Amniotic stem cell (primary cell): ENCODE results near the gene RALA.

Experiments
- DNase-seq: peaks from one replicate; lab custom pipeline; 2025; lab: John Stamatoyannopoulos, UW

Gene RALA, protein sequence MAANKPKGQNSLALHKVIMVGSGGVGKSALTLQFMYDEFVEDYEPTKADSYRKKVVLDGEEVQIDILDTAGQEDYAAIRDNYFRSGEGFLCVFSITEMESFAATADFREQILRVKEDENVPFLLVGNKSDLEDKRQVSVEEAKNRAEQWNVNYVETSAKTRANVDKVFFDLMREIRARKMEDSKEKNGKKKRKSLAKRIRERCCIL

DNA sequence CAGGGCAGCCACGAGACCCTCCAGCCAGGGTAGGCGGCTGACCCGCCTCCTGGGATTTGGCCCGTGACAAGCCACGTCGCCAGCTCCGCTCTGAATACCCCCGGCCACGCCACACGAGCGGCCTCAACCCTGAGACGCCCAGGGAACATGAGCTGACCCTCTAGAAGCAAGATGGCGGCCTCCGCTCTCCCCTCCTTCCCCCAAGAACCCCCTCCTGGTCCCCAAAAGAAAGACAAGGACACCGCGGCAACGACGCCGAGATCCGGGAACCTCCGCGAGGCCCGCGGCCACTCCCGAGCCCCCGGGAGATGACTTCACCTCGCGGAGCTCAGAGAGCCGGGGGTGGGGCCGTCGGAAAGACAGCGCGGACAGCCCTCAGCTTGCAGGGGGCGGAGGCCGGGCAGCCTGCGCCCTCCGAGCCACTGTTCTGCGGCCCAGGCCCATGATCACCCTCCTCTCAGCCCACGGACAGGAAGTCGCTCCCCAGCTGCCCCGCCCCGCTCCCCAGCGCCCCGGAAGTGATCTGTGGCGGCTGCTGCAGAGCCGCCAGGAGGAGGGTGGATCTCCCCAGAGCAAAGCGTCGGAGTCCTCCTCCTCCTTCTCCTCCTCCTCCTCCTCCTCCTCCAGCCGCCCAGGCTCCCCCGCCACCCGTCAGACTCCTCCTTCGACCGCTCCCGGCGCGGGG lies at the start of gene RALA:
RALA (plus strand) TSS at position 526 of the 685 bp plus-strand sequence. CDS start 63,096 bp downstream, outside the sequence.
- peak; percentile 78 for DNase-seq

DNA sequence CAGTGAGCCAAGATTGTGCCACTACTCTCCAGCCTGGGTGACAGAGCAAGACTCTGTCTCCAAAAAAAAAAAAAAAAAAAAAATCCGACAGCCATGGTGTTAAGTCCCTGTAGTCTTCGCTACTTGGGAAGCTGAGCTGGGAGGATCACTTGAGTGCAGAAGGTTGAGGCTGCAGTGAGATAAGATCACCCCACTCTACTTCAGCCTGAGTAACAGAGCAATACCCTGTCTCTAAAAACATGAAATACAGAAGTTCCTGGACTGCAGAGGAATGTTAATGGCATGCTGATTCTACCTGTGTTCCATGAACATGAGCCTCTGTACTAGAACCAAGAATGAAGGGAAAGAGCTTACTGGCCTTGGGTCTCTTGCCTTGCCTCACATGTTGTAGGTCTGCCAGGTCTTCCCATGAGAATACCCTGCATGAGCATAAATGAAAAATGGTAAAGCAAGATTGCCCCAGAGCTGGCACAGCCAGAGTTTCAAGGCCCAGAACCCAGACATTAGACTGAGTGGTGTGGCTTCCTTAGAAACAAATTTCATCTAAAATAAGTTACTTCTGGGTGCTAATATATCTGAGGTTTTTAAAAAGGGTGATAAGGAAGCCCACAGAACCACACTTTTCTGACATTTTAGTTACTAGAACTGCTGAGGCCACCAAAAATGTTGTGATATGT lies 48.6 kb upstream of the RALA start:
- DNase-seq, result no peak

DNA sequence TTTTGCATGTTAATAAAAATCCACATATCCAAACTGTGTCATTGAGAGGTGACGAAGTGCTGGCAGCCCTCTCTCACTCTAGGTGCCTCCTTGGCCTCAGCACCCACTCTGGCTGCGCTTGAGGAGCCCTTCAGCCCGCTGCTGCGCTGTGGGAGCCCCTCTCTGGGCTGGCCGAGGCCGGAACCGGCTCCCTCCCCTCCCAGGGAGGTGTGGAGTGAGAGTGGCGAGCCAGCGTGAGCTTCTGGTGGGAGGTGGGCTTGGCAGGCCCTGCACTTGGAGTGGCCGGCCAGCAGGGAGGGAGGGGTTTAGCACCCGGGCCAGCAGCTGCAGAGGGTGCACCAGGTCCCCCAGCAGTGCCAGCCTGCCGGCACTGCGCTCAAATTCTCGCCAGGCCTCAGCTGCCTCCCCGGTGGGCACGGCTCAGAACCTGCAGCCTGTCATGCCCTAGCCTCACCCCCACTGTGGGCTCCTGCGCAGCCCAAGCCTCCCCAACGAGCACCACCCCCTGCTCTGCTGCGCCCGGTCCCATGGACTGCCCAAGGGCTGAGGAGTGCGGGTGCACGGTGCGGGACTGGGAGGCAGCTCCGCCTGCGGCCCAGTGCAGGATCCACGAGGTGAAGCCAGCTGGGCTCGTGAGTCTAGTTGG lies 46.0 kb upstream of the RALA start:
- DNase-seq, result no peak

DNA sequence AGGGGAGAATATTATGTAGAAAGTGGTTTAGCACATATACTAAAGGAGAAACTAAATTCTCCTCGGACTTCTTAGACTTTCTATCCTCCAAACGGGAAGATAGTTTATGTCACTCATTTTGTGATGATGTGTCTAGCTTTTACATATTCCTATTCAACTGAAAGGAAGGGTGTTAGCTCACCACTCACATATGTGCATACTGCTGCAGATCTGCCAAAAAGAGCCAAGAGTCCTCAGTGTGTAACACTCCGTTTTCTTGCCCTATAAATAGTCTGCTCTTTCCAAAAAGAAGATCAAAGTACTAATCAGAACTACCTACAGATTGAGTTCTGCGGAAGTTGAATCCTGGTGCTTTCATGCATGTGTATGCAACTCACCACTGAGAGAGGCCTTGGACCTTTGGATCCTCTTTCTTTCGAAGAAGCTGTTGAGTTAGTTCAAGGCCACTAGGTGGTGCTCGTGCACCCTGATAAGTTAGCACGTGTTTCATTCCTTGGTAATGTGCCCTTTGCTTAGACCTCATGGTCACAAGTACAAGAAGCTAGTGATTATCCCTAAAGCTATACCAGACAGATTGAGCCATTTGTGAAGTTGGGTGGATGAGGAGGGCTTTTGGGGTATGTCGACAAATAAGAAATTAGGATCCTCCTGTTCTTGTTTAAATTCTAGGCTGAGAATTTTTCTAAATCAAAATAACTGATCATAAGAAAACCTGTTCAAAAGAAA lies 43.1 kb upstream of the RALA start:
- peak; percentile 76 for DNase-seq

DNA sequence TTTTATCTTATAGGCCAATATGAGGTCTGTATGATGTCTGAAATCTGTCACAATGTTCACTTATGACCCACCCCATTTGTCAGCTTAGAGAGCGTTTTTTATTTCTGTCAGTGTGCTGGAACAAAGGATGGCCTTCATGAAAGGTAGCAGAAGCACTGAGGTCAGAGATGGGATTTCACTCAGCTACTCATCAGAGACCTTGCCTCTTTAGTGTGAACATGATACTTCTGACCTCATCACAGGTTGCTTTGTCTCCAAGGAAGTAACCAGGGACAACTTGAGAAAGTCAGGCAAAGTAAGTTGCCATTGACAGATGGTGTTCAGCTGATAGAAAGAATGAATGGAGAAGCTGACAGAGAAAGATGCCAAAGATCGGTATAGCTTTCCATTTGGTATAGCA lies 40.8 kb upstream of the RALA start:
- no peak for DNase-seq

DNA sequence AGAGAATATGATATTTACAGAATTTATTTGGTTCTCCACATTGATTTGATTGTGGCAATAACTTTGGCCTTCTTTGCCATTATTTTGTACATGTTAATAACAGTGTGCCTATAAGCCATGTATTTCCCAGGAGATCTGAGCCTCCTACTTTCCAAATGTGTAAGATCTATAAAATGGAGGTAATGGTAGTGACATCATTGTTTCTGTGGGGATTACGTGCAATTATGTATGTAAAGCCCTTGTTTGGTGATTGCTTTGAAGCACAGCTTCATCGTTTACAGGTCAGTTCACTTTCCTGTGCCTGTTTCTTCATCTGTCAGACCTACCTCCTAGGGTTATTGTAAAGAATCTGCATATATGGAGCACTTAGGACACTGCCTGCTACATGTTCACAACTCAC lies 39.8 kb upstream of the RALA start:
- DNase-seq, result no peak

DNA sequence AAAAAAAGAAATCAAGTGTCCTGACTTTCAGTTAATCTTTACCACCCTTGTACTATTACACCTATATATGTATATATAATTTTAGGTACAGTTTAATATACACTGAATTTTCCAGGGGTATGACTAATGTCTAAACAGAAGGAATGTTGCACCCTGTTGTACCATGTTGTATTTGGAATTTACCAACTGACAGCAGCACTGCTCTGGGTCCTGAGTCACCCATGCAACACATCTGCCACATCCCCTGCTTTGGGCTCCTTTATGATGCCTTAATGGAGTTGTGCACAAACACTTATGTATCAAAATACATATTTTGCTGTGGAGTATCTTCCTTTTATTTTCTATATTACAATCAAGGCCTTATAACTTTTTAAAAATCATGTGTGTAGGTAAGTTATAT lies 36.0 kb upstream of the RALA start:
- no peak for DNase-seq

DNA sequence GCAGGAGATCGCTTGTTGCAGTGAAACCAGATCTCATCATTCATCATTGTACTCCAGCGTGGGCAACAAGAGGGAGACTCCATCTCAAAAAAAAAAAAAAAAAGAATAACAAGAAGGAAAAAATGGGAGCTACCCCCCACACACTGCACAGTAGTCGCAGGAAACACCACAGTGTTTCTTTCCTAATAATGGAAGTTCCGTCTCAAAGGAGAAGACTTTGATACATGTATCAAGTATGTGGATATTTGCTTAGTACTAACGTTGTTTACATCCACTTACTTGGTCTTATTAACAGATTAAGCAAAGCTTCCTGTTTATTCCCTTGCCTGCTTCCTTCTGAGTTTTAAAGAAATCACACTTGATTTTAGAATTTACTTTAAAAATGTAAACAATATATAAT lies 35.0 kb upstream of the RALA start:
- no peak for DNase-seq

DNA sequence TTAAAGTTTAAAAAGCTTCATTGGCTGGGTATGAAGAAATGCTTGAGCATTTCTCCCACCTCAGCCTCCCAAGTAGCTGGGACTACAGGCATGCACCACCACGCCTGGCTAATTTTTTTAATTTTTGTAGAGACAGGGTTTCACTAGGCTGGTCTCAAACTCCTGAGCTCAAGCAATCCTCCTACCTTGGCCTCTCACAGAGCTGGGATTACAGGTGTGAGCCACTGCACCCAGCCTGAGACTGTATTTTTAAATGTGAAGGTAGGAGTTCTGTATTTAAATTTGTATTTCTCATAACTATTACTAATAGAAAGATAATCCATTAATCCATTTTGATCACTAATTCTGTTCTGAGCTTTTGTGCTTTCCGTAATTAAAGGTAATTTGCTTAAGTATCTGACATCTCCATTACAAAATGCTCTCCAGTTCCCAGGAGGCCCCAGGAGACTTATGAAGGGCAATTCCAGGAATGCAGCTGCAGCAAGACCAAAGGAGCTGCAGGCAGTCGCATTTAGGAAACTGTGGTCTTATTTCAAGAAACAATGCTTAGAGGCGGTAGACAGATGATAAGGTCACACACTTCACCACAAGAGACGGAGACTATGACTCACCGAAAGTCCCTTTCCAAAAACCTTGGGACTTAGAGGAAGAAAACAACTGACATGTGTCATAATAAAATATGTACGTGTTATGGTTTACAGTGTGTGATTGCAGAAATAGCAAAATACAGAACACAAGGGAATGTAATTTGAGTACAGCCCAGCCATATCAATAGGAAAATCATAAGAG lies 33.9 kb upstream of the RALA start:
- DNase-seq, result no peak

DNA sequence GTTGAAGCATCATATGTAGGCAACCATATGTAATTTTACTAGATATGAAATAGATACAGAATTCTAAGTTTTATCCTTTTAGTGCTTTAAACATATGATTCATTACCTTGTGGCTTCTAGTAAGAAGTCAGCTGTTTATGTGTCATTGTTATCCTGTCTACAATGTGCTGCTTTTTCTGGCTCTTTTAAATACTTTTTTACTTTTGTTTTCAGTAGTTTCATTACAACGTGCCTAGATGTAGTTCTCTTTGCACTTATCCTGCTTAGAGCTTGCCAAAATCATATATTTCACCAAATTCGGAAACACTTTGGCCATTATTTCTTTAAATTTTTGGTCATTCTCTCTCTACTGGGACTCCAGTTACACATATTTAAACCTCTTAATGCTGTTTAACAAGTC lies 30.8 kb upstream of the RALA start:
- DNase-seq, result no peak

DNA sequence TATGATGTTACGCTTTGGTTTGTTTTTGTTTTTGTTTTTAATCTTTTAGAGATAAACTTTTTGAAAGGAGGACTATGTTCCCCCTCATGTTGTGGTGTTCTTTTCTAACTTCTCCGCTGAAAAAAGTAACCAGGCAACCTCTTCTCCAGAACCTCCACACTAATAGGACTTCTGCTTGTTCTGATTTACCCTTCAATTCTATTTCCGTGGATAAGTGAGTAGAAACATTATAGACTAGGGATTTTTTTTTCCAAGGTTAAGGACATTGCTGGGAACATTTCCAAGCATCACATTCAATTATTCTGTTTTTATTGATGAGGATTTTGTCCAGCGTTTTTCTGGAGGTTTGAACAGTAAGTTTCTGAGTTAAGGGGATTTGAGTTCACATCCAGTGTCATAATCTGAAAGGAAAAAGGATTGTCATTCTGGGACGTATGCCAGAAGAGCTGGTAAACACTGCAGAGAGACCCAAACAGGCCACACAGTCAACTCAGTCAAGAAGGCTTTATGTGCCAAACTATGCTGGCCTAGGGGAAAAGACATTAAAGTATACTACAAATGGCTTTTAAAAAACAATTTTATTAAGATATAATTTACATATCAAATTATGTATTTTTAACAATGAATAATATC lies 28.3 kb upstream of the RALA start:
- DNase-seq, result no peak

DNA sequence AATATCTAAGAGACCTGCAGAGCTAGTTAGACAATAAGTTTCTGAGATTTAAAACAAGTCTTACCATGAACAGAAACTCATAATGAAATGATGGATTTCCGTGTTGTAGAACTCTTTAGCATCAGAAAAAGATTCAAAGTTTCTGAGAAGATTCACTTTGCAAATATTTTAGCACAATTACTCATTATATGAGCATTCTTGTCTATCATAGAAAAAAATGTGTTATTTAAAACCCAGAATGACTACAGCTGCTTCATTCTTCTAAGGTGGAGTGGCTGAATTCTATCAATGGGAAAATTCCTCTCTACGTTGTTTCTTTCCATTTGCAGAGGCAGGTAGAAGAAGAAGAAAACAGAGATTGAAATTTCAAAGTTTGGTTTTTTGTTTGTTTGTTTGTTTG lies 21.0 kb upstream of the RALA start:
- DNase-seq, result no peak

DNA sequence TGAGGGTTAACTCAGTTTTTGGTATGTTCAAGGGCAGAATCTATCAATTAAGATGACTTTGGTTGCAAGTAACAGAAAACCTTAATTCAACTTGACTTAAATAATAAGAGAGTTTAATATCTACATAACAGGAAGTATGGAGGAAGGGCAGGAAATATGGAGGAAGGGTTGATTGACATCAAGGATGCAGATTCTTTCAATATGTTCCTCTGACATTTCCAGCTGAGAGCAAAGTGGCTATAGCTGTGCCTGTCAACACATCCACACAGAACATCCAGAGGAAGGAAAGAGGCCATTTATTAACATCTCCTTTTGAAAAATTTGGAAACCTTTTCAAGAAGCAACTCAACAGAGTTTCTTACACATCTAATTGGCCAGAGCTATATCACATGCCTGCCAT lies 19.4 kb upstream of the RALA start:
- DNase-seq, result no peak

DNA sequence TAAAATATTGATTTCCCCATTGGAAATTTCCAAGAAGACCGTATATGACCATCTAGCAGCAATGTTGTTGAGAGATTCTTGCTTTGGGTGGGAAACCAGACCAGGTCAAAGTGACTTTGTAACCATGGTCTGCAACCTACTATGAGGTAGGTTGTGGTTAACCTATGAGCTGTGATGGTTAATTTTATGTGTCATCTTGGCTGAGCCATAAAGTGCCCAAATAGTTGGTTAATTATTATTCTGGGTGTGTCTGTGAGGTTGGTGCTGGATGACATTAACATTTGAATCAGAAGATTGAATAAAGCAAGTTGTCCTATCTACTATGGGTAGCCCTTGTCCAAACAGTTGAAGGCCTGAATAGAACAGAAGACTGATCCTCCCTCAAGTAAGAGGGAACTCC lies 18.3 kb upstream of the RALA start:
- no peak for DNase-seq

DNA sequence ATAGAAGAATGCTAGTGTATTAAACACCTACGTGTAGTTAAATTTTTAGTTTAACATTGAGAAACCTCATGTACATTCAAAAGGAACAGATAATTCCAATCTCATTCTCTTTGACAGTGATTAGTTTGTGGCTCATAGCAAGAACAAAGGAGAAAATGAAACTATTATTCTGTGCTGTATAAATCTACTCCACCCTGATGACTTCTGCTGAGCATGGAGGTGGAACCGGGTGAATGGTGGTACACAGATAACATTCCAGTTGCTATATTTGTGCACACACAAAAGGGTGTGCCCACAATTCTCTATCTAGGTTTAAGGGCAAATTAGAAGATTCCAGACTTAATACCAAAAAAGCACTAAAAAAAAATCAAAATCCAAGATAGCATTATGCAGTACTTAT lies 17.0 kb upstream of the RALA start:
- no peak for DNase-seq

DNA sequence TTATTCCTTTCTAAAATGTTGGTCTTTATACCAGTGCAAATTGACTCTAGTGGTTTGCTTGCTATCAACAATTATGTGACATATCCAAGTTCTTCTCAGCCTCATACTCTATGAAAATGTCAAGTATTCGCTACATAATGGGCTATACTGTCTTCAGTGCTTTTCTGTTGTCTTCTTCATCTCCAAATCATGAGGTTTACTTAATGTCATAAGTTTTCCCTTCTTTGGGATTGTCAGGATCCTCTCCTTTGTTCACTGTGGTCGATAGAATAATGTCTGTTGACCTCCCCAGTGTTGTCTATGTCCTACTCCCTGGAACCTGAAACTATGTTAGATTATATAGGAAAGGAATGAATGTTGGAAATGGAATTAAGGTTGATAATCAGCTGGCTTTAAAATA lies 16.4 kb upstream of the RALA start:
- no peak for DNase-seq

DNA sequence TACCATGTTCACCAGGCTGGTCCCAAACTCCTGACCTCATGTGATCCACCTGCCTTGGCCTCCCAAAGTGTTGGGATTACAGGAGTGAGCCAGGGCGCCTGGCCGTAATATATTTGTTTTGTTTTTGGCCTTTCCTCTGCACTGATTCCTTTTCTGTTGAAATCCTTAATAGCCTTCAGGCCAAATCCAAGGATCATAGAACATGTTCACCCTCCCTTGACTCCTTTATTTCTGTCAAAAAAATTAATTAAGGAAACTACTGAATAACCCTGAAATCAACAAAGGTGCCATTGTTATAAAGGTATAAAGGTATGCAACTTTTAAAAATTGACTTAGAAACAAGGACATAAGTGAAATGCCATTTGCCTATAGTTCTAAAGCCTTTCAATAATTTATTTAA lies 15.5 kb upstream of the RALA start:
- no peak for DNase-seq

DNA sequence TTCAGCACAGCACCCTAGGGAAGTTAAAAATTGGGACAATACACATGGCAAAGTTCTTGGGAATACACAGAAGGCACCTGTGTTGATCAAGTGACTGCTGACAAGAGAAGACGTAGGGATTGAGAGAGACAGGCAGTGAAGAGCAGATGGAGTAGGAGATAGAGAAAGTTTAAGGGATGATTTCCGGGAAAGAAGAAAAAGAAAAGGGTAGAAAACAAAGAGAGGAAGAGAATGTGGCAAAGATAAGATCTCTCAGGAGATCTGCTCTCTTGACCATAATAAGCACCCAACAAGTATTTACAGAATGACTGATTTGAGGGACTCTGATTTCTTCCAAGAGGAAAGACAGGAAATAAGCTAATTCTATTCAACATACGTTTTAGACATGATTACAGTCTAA lies 15.1 kb upstream of the RALA start:
- no peak for DNase-seq

DNA sequence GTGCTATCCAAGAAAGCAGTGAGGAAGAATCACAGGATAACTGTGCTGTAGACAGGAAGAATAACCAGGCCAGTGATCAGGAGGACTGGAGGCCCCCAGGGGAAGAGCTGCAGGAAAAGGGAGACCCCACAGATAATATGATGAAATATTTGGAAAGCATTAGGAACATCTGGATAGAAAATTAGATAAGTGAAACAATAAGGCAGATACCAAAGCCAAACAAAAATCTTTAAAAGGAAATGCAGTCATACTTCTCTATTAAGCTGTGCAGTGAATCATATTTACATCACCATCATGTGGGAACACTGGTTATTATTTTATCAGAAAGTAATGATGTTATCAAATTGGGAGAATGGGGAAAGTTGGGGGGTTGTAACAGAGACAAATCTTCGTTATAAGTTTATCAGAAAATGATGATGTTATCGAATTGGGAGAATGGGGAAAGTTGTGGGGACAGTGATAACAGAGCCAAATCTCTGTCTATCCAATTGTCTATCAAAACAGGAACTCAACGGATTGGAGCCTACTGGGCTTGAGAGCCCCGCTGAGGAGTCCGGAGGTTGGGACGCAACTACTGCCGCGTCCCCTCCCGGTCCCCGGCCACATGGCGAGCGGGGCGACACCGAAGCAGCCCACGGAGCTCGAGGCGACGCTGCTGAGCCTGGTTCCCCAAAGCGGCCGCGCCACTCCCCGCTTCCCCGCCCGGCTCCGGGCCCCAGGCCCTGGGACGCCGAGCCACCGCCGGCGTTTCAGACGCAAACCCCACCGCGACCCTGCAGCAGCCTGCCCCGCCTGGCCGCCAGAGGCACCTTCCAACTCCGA lies 14.0 kb upstream of the RALA start:
- DNase-seq, result no peak

DNA sequence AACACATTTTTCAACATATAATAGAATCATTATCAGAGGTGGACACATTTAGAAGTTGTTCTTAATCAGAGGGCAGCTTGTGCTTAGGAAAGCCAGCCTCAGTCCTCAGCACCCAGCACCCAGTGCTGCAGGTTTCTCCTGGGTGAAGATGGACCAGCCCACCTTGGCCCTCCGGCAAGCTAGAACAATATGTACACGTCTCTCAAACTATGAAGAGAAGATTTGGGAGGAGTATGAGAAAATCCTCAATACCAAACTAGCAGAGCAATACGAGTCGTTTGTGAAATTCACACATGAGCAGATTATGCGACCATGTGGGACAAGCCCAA lies 13.5 kb upstream of the RALA start:
- no peak for DNase-seq
